H9 (cell line): Measurements from ENCODE around the gene IGSF9B. TPM values are rescaled to one million over a fixed set of nuclear protein-coding genes. Genes with fewer than 3 reads are reported as not detected.

Experiments used
- DNase-seq: peaks from one replicate; pipeline ENCODE4 v3.0.0-alpha.2; 2017
- H2AFZ ChIP-seq: one replicate; pipeline ENCODE4 v1.6.1; 2013; ENCODE audit warnings: mild to moderate bottlenecking, low read length, control low read depth, moderate library complexity
- H2AK5ac ChIP-seq: 2 replicates; pipeline ENCODE4 v1.6.1; 2013; ENCODE audit warnings: low read length, control low read depth, mixed read lengths; ENCODE audit not compliant: insufficient read length
- H2BK120ac ChIP-seq: one replicate; pipeline ENCODE4 v1.6.1; 2013; ENCODE audit warnings: low read depth, mild to moderate bottlenecking, low read length, control low read depth, inconsistent platforms; ENCODE audit not compliant: poor library complexity, severe bottlenecking
- H2BK12ac ChIP-seq: 2 replicates; pipeline ENCODE4 v1.6.1; 2013; ENCODE audit warnings: low read length, control low read depth, mixed read lengths, low read depth; ENCODE audit not compliant: insufficient read length
- H2BK15ac ChIP-seq: 2 replicates; pipeline ENCODE4 v1.6.1; 2013; ENCODE audit warnings: low read depth, low read length, control low read depth
- H2BK20ac ChIP-seq: one replicate; pipeline ENCODE4 v1.6.1; 2013; ENCODE audit warnings: low read depth, mild to moderate bottlenecking, low read length, control low read depth, inconsistent platforms; ENCODE audit not compliant: poor library complexity, severe bottlenecking
- H2BK5ac ChIP-seq: 2 replicates; pipeline ENCODE4 v1.6.1; 2013; ENCODE audit warnings: low read length, control low read depth, mixed read lengths; ENCODE audit not compliant: insufficient read length
- H3K14ac ChIP-seq: 2 replicates; pipeline ENCODE4 v1.6.1; 2013; ENCODE audit warnings: low read length, control low read depth; ENCODE audit not compliant: insufficient read depth
- H3K18ac ChIP-seq: 2 replicates; pipeline ENCODE4 v1.6.1; 2013; ENCODE audit warnings: low read depth, mild to moderate bottlenecking, mixed read lengths, low read length, control low read depth; ENCODE audit not compliant: insufficient read length
- H3K23ac ChIP-seq: 2 replicates; pipeline ENCODE4 v1.6.1; 2013; ENCODE audit warnings: low read length, control low read depth, mixed read lengths, low read depth; ENCODE audit not compliant: insufficient read length
- H3K23me2 ChIP-seq: 2 replicates; pipeline ENCODE4 v1.6.1; 2013; ENCODE audit warnings: low read depth, mild to moderate bottlenecking, mixed read lengths, low read length, control low read depth; ENCODE audit not compliant: insufficient read length, poor library complexity, severe bottlenecking
- H3K27ac ChIP-seq: 2 replicates; pipeline ENCODE4 v1.5.1; 2013; ENCODE audit warnings: low read length, control low read depth, mixed read lengths, low read depth; ENCODE audit not compliant: insufficient read length
- H3K27me3 ChIP-seq: 2 replicates; pipeline ENCODE4 v1.6.1; 2013; ENCODE audit warnings: low read length, control low read depth, inconsistent platforms; ENCODE audit not compliant: insufficient read depth
- H3K4ac ChIP-seq: 2 replicates; pipeline ENCODE4 v1.6.1; 2013; ENCODE audit warnings: low read depth, mild to moderate bottlenecking, control low read depth, inconsistent platforms, low read length, moderate library complexity
- H3K4me1 ChIP-seq: 2 replicates; pipeline ENCODE4 v1.6.1; 2013; ENCODE audit warnings: low read length, control low read depth, inconsistent platforms; ENCODE audit not compliant: insufficient read depth
- H3K4me2 ChIP-seq: 2 replicates; pipeline ENCODE4 v1.6.1; 2013; ENCODE audit warnings: low read length, control low read depth, mixed read lengths; ENCODE audit not compliant: insufficient read length, insufficient read depth
- H3K56ac ChIP-seq: 2 replicates; pipeline ENCODE4 v1.6.1; 2013; ENCODE audit warnings: low read depth, mild to moderate bottlenecking, mixed read lengths, low read length, control low read depth; ENCODE audit not compliant: insufficient read length
- H3K79me1 ChIP-seq: 2 replicates; pipeline ENCODE4 v1.6.1; 2013; ENCODE audit warnings: low read depth, mild to moderate bottlenecking, moderate library complexity, low read length, control low read depth, inconsistent platforms; ENCODE audit not compliant: insufficient read depth, poor library complexity, severe bottlenecking
- H3K79me2 ChIP-seq: 2 replicates; pipeline ENCODE4 v1.6.1; 2013; ENCODE audit warnings: low read length, control low read depth, inconsistent platforms; ENCODE audit not compliant: insufficient read depth
- H3K9ac ChIP-seq: 2 replicates; pipeline ENCODE4 v1.6.1; 2013; ENCODE audit warnings: low read length, control low read depth, mixed read lengths; ENCODE audit not compliant: insufficient read length; ENCODE audit errors: extremely low read depth
- H3K9me3 ChIP-seq: one replicate; pipeline ENCODE4 v1.6.1; 2013; ENCODE audit warnings: low read depth, low read length, inconsistent platforms; ENCODE audit not compliant: control insufficient read depth
- H3T11ph ChIP-seq: one replicate; pipeline ENCODE4 v1.6.1; 2013; ENCODE audit warnings: mild to moderate bottlenecking, low read length, control low read depth, inconsistent platforms
- H4K20me1 ChIP-seq: one replicate; pipeline ENCODE4 v1.6.1; 2013; ENCODE audit not compliant: control insufficient read depth, insufficient read length, insufficient read depth
- H4K5ac ChIP-seq: 2 replicates; pipeline ENCODE4 v1.6.1; 2013; ENCODE audit warnings: low read depth, mild to moderate bottlenecking, mixed read lengths, low read length, control low read depth; ENCODE audit not compliant: insufficient read length
- H4K8ac ChIP-seq: replicated peaks from 2 replicates; pipeline ENCODE4 v1.6.1; 2013; ENCODE audit warnings: low read length, control low read depth, mixed read lengths, low read depth; ENCODE audit not compliant: insufficient read length
- H4K91ac ChIP-seq: 2 replicates; pipeline ENCODE4 v1.6.1; 2013; ENCODE audit warnings: low read depth, mild to moderate bottlenecking, moderate library complexity, mixed read lengths, low read length, control low read depth; ENCODE audit not compliant: insufficient read length
- H3K27ac Mint-ChIP-seq, 3 experiments: 2 replicates in 2 of 3; 3 replicates in 1 of 3; pipeline ENCODE4 v1.8.0; 2020 to 2021; ENCODE audit warnings: mixed read lengths in 3 of 3, mild to moderate bottlenecking in 1 of 3, moderate library complexity in 1 of 3
- H3K27me3 Mint-ChIP-seq: 2 replicates; pipeline ENCODE4 v1.8.0; 2021; ENCODE audit warnings: low read depth, mild to moderate bottlenecking, moderate library complexity, mixed read lengths
- H3K36me3 Mint-ChIP-seq, 3 experiments: 2 replicates in 2 of 3; 3 replicates in 1 of 3; pipeline ENCODE4 v1.8.0; 2020 to 2021; ENCODE audit warnings: low read depth in 3 of 3, mixed read lengths in 3 of 3; ENCODE audit not compliant: insufficient read depth in 1 of 3
- H3K4me1 Mint-ChIP-seq, 2 experiments: 2 replicates each; pipeline ENCODE4 v1.8.0; 2020; ENCODE audit warnings: mixed read lengths in 2 of 2
- H3K4me3 Mint-ChIP-seq, 2 experiments: 2 replicates in 1 of 2; 3 replicates in 1 of 2; pipeline ENCODE4 v1.8.0; 2020 to 2021; ENCODE audit warnings: mild to moderate bottlenecking in 2 of 2, mixed read lengths in 2 of 2, moderate library complexity in 1 of 2
- H3K9me3 Mint-ChIP-seq, 2 experiments: 2 replicates in 1 of 2; 3 replicates in 1 of 2; pipeline ENCODE4 v1.8.0; 2020; ENCODE audit warnings: mild to moderate bottlenecking in 2 of 2, mixed read lengths in 2 of 2, moderate library complexity in 1 of 2
- WGBS: extraction: QIAGEN DNeasy Blood & Tissue Kit; methylation state at CpG from one replicate; pipeline ENCODE4 v1.1.7; 2013; ENCODE audit warnings: missing lambda C conversion rate, low lambda C conversion rate, mixed read lengths; ENCODE audit not compliant: insufficient read length; ENCODE audit errors: extremely low coverage; 5-methylcytosine and 5-hydroxymethylcytosine counted together
- total RNA-seq: library from RNA; stranded (reverse); gene quantifications from 2 replicates; pipeline ENCODE4 v1.2.1, GENCODE V29; 2021
- TF ChIP-seq, protein P1 (sequence below): fragments of 200-600 bp; sonication (generic); conservative IDR thresholded peaks from 3 replicates; pipeline ENCODE4 v1.8.0; 2021; ENCODE audit warnings: antibody characterized with exemption, mild to moderate bottlenecking

Gene IGSF9B
- total RNA-seq, 1 experiment from 2014 or later = 25.7 TPM

DNA sequence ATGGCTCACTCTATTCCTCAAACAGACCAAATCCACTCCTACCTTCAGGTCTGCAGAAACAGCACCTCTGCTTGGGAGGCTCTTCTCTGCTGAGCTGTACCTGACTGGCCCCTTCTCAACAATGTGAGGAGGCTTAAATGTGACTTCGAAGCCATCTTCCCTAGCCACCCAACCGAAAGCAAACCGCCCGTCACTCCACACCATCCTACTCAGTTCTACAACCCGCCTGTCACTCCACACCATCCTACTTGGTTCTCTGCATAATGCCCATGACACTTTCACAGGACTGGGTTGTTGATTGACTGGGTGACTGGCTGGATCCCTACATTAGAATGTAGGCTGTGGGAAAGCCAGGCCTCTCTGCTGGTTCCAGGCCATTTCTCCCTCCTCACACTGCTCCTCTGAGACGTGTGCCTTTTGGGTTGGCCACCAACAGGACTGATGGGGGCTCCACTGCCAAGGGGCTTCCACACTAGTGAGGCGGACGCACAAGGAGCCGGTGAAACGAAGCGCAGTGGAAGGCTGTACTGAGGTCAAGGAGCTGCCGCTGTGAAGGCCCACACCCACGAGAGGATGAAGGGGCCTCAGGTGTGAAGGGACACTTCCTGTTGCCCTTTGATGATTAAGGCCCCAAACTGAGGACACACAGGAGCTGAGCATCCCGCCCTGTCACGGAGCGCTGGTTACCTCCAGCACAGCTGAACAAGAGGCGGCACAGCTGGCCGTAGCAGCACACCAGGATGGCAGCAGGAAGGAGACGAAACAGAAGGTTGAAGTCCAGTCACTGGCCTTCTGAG is 64.0 kb downstream of the IGSF9B start:
- Histone ChIP-seq H2AK5ac (no peak overlapping the region), H3K4me2 (no peak overlapping the region), H2BK120ac (no peak overlapping the region), H3K14ac (peak overlapping the region; percentile 4; the same call in 1 of the 2 replicates), H3K79me1 (no peaks in the 10 kb centered on the region), H3K9me3 (no peaks in the 10 kb centered on the region), H3K27ac (no peak overlapping the region), H3T11ph (no peak overlapping the region), H4K91ac (no peak overlapping the region), H4K8ac (no peak overlapping the region), H3K9ac (no peak overlapping the region), H4K5ac (no peak overlapping the region), H2BK20ac (no peak overlapping the region), H4K20me1 (no peaks in the 10 kb centered on the region), H3K79me2 (no peaks in the 10 kb centered on the region), H2BK5ac (no peak overlapping the region), H3K18ac (no peak overlapping the region), H3K27me3 (no peaks in the 10 kb centered on the region), H2BK12ac (no peak overlapping the region), H2BK15ac (no peak overlapping the region), H3K23ac (no peak overlapping the region), H3K4ac (no peak overlapping the region), H2AFZ (no peak overlapping the region), H3K4me1 (peaks cover 6% of the 10 kb centered on the region; the same call in 1 of the 2 replicates), H3K56ac (no peak overlapping the region), H3K23me2 (no peaks in the 10 kb centered on the region)
- WGBS = no CpG with 5 or more reads among the region's 19 CpGs
- no peak for DNase-seq
- H3K9me3 Mint-ChIP-seq = no peaks in the 10 kb centered on the region
- peaks cover 22 to 25% of the 10 kb centered on the region in 2 experiments for H3K4me1 Mint-ChIP-seq
- H3K27me3 Mint-ChIP-seq = peaks cover 17% of the 10 kb centered on the region
- TF ChIP-seq, protein P1, sequence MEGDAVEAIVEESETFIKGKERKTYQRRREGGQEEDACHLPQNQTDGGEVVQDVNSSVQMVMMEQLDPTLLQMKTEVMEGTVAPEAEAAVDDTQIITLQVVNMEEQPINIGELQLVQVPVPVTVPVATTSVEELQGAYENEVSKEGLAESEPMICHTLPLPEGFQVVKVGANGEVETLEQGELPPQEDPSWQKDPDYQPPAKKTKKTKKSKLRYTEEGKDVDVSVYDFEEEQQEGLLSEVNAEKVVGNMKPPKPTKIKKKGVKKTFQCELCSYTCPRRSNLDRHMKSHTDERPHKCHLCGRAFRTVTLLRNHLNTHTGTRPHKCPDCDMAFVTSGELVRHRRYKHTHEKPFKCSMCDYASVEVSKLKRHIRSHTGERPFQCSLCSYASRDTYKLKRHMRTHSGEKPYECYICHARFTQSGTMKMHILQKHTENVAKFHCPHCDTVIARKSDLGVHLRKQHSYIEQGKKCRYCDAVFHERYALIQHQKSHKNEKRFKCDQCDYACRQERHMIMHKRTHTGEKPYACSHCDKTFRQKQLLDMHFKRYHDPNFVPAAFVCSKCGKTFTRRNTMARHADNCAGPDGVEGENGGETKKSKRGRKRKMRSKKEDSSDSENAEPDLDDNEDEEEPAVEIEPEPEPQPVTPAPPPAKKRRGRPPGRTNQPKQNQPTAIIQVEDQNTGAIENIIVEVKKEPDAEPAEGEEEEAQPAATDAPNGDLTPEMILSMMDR = no peak
- H3K27ac Mint-ChIP-seq = no peak overlapping the region
- peaks cover 0 to 6% (median 3%) of the 10 kb centered on the region in 3 experiments; a peak in 6 of 7 replicates for H3K36me3 Mint-ChIP-seq
- no peak overlapping the region for H3K4me3 Mint-ChIP-seq
